H9 (cell line): ENCODE results near the gene FKRP. TPM values are rescaled to one million over a fixed set of nuclear protein-coding genes. Genes with fewer than 3 reads are reported as not detected.
"Not testable (repeated sequence)": the region's sequence is repeated elsewhere in the genome, so short reads cannot be mapped to it uniquely, and the experiment has no call there.

Experiments used
- DNase-seq: peaks from one replicate; pipeline ENCODE4 v3.0.0-alpha.2; 2017
- H2AFZ ChIP-seq: one replicate; pipeline ENCODE4 v1.6.1; 2013; ENCODE audit warnings: mild to moderate bottlenecking, low read length, control low read depth, moderate library complexity
- H2AK5ac ChIP-seq: 2 replicates; pipeline ENCODE4 v1.6.1; 2013; ENCODE audit warnings: low read length, control low read depth, mixed read lengths; ENCODE audit not compliant: insufficient read length
- H2BK120ac ChIP-seq: one replicate; pipeline ENCODE4 v1.6.1; 2013; ENCODE audit warnings: low read depth, mild to moderate bottlenecking, low read length, control low read depth, inconsistent platforms; ENCODE audit not compliant: poor library complexity, severe bottlenecking
- H2BK12ac ChIP-seq: 2 replicates; pipeline ENCODE4 v1.6.1; 2013; ENCODE audit warnings: low read length, control low read depth, mixed read lengths, low read depth; ENCODE audit not compliant: insufficient read length
- H2BK15ac ChIP-seq: 2 replicates; pipeline ENCODE4 v1.6.1; 2013; ENCODE audit warnings: low read depth, low read length, control low read depth
- H2BK20ac ChIP-seq: one replicate; pipeline ENCODE4 v1.6.1; 2013; ENCODE audit warnings: low read depth, mild to moderate bottlenecking, low read length, control low read depth, inconsistent platforms; ENCODE audit not compliant: poor library complexity, severe bottlenecking
- H2BK5ac ChIP-seq: 2 replicates; pipeline ENCODE4 v1.6.1; 2013; ENCODE audit warnings: low read length, control low read depth, mixed read lengths; ENCODE audit not compliant: insufficient read length
- H3K14ac ChIP-seq: 2 replicates; pipeline ENCODE4 v1.6.1; 2013; ENCODE audit warnings: low read length, control low read depth; ENCODE audit not compliant: insufficient read depth
- H3K18ac ChIP-seq: 2 replicates; pipeline ENCODE4 v1.6.1; 2013; ENCODE audit warnings: low read depth, mild to moderate bottlenecking, mixed read lengths, low read length, control low read depth; ENCODE audit not compliant: insufficient read length
- H3K23ac ChIP-seq: 2 replicates; pipeline ENCODE4 v1.6.1; 2013; ENCODE audit warnings: low read length, control low read depth, mixed read lengths, low read depth; ENCODE audit not compliant: insufficient read length
- H3K23me2 ChIP-seq: 2 replicates; pipeline ENCODE4 v1.6.1; 2013; ENCODE audit warnings: low read depth, mild to moderate bottlenecking, mixed read lengths, low read length, control low read depth; ENCODE audit not compliant: insufficient read length, poor library complexity, severe bottlenecking
- H3K27ac ChIP-seq: 2 replicates; pipeline ENCODE4 v1.5.1; 2013; ENCODE audit warnings: low read length, control low read depth, mixed read lengths, low read depth; ENCODE audit not compliant: insufficient read length
- H3K27me3 ChIP-seq: 2 replicates; pipeline ENCODE4 v1.6.1; 2013; ENCODE audit warnings: low read length, control low read depth, inconsistent platforms; ENCODE audit not compliant: insufficient read depth
- H3K4ac ChIP-seq: 2 replicates; pipeline ENCODE4 v1.6.1; 2013; ENCODE audit warnings: low read depth, mild to moderate bottlenecking, control low read depth, inconsistent platforms, low read length, moderate library complexity
- H3K4me1 ChIP-seq: 2 replicates; pipeline ENCODE4 v1.6.1; 2013; ENCODE audit warnings: low read length, control low read depth, inconsistent platforms; ENCODE audit not compliant: insufficient read depth
- H3K4me2 ChIP-seq: 2 replicates; pipeline ENCODE4 v1.6.1; 2013; ENCODE audit warnings: low read length, control low read depth, mixed read lengths; ENCODE audit not compliant: insufficient read length, insufficient read depth
- H3K56ac ChIP-seq: 2 replicates; pipeline ENCODE4 v1.6.1; 2013; ENCODE audit warnings: low read depth, mild to moderate bottlenecking, mixed read lengths, low read length, control low read depth; ENCODE audit not compliant: insufficient read length
- H3K79me1 ChIP-seq: 2 replicates; pipeline ENCODE4 v1.6.1; 2013; ENCODE audit warnings: low read depth, mild to moderate bottlenecking, moderate library complexity, low read length, control low read depth, inconsistent platforms; ENCODE audit not compliant: insufficient read depth, poor library complexity, severe bottlenecking
- H3K79me2 ChIP-seq: 2 replicates; pipeline ENCODE4 v1.6.1; 2013; ENCODE audit warnings: low read length, control low read depth, inconsistent platforms; ENCODE audit not compliant: insufficient read depth
- H3K9ac ChIP-seq: 2 replicates; pipeline ENCODE4 v1.6.1; 2013; ENCODE audit warnings: low read length, control low read depth, mixed read lengths; ENCODE audit not compliant: insufficient read length; ENCODE audit errors: extremely low read depth
- H3K9me3 ChIP-seq: one replicate; pipeline ENCODE4 v1.6.1; 2013; ENCODE audit warnings: low read depth, low read length, inconsistent platforms; ENCODE audit not compliant: control insufficient read depth
- H3T11ph ChIP-seq: one replicate; pipeline ENCODE4 v1.6.1; 2013; ENCODE audit warnings: mild to moderate bottlenecking, low read length, control low read depth, inconsistent platforms
- H4K20me1 ChIP-seq: one replicate; pipeline ENCODE4 v1.6.1; 2013; ENCODE audit not compliant: control insufficient read depth, insufficient read length, insufficient read depth
- H4K5ac ChIP-seq: 2 replicates; pipeline ENCODE4 v1.6.1; 2013; ENCODE audit warnings: low read depth, mild to moderate bottlenecking, mixed read lengths, low read length, control low read depth; ENCODE audit not compliant: insufficient read length
- H4K8ac ChIP-seq: replicated peaks from 2 replicates; pipeline ENCODE4 v1.6.1; 2013; ENCODE audit warnings: low read length, control low read depth, mixed read lengths, low read depth; ENCODE audit not compliant: insufficient read length
- H4K91ac ChIP-seq: 2 replicates; pipeline ENCODE4 v1.6.1; 2013; ENCODE audit warnings: low read depth, mild to moderate bottlenecking, moderate library complexity, mixed read lengths, low read length, control low read depth; ENCODE audit not compliant: insufficient read length
- H3K27ac Mint-ChIP-seq, 3 experiments: 2 replicates in 2 of 3; 3 replicates in 1 of 3; pipeline ENCODE4 v1.8.0; 2020 to 2021; ENCODE audit warnings: mixed read lengths in 3 of 3, mild to moderate bottlenecking in 1 of 3, moderate library complexity in 1 of 3
- H3K27me3 Mint-ChIP-seq: 2 replicates; pipeline ENCODE4 v1.8.0; 2021; ENCODE audit warnings: low read depth, mild to moderate bottlenecking, moderate library complexity, mixed read lengths
- H3K36me3 Mint-ChIP-seq, 3 experiments: 2 replicates in 2 of 3; 3 replicates in 1 of 3; pipeline ENCODE4 v1.8.0; 2020 to 2021; ENCODE audit warnings: low read depth in 3 of 3, mixed read lengths in 3 of 3; ENCODE audit not compliant: insufficient read depth in 1 of 3
- H3K4me1 Mint-ChIP-seq, 2 experiments: 2 replicates each; pipeline ENCODE4 v1.8.0; 2020; ENCODE audit warnings: mixed read lengths in 2 of 2
- H3K4me3 Mint-ChIP-seq, 2 experiments: 2 replicates in 1 of 2; 3 replicates in 1 of 2; pipeline ENCODE4 v1.8.0; 2020 to 2021; ENCODE audit warnings: mild to moderate bottlenecking in 2 of 2, mixed read lengths in 2 of 2, moderate library complexity in 1 of 2
- H3K9me3 Mint-ChIP-seq, 2 experiments: 2 replicates in 1 of 2; 3 replicates in 1 of 2; pipeline ENCODE4 v1.8.0; 2020; ENCODE audit warnings: mild to moderate bottlenecking in 2 of 2, mixed read lengths in 2 of 2, moderate library complexity in 1 of 2
- WGBS: extraction: QIAGEN DNeasy Blood & Tissue Kit; methylation state at CpG from one replicate; pipeline ENCODE4 v1.1.7; 2013; ENCODE audit warnings: missing lambda C conversion rate, low lambda C conversion rate, mixed read lengths; ENCODE audit not compliant: insufficient read length; ENCODE audit errors: extremely low coverage; 5-methylcytosine and 5-hydroxymethylcytosine counted together
- total RNA-seq: library from RNA; stranded (reverse); gene quantifications from 2 replicates; pipeline ENCODE4 v1.2.1, GENCODE V29; 2021
- TF ChIP-seq, protein P1 (sequence below): fragments of 200-600 bp; sonication (generic); conservative IDR thresholded peaks from 3 replicates; pipeline ENCODE4 v1.8.0; 2021; ENCODE audit warnings: antibody characterized with exemption, mild to moderate bottlenecking

Gene FKRP
- total RNA-seq, 1 experiment from 2014 or later: 42.2 TPM

GRCh38 chr19:46803555-46803954, 57.7 kb downstream of the FKRP start:
- Histone ChIP-seq H3K27me3 (no peaks in the 10 kb centered on the region), H2BK120ac (no peak overlapping the region), H2BK15ac (no peak overlapping the region; the same call in 1 of the 2 replicates), H3K4me2 (no peak overlapping the region), H3K14ac (no peak overlapping the region), H3K9ac (no peak overlapping the region), H4K5ac (no peak overlapping the region), H3K4me1 (no peaks in the 10 kb centered on the region), H2BK5ac (no peak overlapping the region), H3T11ph (no peak overlapping the region), H3K23me2 (peaks cover 3% of the 10 kb centered on the region), H3K18ac (no peak overlapping the region), H3K4ac (no peak overlapping the region), H2AK5ac (no peak overlapping the region), H3K79me1 (no peaks in the 10 kb centered on the region), H2AFZ (no peak overlapping the region), H3K23ac (no peak overlapping the region), H3K56ac (no peak overlapping the region), H3K9me3 (no peaks in the 10 kb centered on the region), H2BK20ac (no peak overlapping the region), H3K79me2 (no peaks in the 10 kb centered on the region), H4K8ac (no peak overlapping the region), H2BK12ac (no peak overlapping the region), H4K91ac (no peak overlapping the region), H3K27ac (no peak overlapping the region), H4K20me1 (no peaks in the 10 kb centered on the region)
- Mint-ChIP-seq H3K27me3 (no peaks in the 10 kb centered on the region; the same call in 1 of the 2 replicates), H3K4me1 (no peaks in the 10 kb centered on the region), H3K36me3 (no peaks in the 10 kb centered on the region; a peak in 1 of 7 replicates), H3K27ac (0 out of 7 replicates have a peak overlapping the region, but pooled peaks of 1 of the 3 experiments have one; percentile 40), H3K9me3 (no peaks in the 10 kb centered on the region; a peak in 1 of 5 replicates), H3K4me3 (no peak overlapping the region)
- DNase-seq: no peak
- WGBS: no CpG with 5 or more reads among the region's 2 CpGs
- TF ChIP-seq, protein P1, sequence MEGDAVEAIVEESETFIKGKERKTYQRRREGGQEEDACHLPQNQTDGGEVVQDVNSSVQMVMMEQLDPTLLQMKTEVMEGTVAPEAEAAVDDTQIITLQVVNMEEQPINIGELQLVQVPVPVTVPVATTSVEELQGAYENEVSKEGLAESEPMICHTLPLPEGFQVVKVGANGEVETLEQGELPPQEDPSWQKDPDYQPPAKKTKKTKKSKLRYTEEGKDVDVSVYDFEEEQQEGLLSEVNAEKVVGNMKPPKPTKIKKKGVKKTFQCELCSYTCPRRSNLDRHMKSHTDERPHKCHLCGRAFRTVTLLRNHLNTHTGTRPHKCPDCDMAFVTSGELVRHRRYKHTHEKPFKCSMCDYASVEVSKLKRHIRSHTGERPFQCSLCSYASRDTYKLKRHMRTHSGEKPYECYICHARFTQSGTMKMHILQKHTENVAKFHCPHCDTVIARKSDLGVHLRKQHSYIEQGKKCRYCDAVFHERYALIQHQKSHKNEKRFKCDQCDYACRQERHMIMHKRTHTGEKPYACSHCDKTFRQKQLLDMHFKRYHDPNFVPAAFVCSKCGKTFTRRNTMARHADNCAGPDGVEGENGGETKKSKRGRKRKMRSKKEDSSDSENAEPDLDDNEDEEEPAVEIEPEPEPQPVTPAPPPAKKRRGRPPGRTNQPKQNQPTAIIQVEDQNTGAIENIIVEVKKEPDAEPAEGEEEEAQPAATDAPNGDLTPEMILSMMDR: no peak

DNA sequence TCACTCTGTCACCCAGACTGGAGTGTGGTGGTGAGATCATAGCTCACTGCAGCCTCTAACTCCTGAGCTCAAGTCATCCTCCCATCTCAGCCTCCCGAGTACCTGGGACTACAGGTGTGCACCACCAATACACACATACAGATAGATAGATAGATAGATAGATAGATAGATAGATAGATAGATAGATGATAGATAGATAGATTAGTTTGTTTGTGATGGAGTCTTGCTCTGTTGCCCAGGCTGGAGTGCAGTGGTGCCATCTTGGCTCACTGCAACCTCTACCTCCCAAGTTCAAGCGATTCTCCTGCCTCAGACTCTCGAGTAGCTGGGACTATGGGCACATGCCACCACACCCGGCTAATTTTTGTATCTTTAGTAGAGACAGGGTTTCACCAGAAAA, 58.6 kb downstream of the FKRP start:
- H3K23me2 ChIP-seq, H3K23ac ChIP-seq, DNase-seq, H2BK5ac ChIP-seq, H2AK5ac ChIP-seq, H3K27me3 Mint-ChIP-seq, H3K27ac ChIP-seq, H3K27ac Mint-ChIP-seq, H3K18ac ChIP-seq, H3K4ac ChIP-seq, H3K36me3 Mint-ChIP-seq, H2BK12ac ChIP-seq, H3K9me3 ChIP-seq, H2BK20ac ChIP-seq, H3K14ac ChIP-seq, H3K9ac ChIP-seq, H2BK120ac ChIP-seq, H4K8ac ChIP-seq, H3K79me1 ChIP-seq, H3K4me1 Mint-ChIP-seq, H2BK15ac ChIP-seq, H4K20me1 ChIP-seq, H4K91ac ChIP-seq, H3K4me2 ChIP-seq, H3K27me3 ChIP-seq, H3K79me2 ChIP-seq, H3K56ac ChIP-seq, H2AFZ ChIP-seq, H4K5ac ChIP-seq, H3K4me1 ChIP-seq, H3T11ph ChIP-seq, H3K4me3 Mint-ChIP-seq, H3K9me3 Mint-ChIP-seq: not testable (repeated sequence)
- WGBS: no CpG with 5 or more reads among the region's 4 CpGs
